C4-2B (cell line): ENCODE measurements around the gene SNAI3.

Experiments used
- H3K27ac ChIP-seq: fragments of 450-650 bp; 2 replicates; pipeline ENCODE4 v1.5.1; 2017
- ZFX ChIP-seq: fragments of 450-650 bp; IDR thresholded peaks from 2 replicates; pipeline ENCODE4 v1.6.1; 2017
- TF ChIP-seq, protein P1 (sequence below): fragments of 450-650 bp; conservative IDR thresholded peaks from 2 replicates; pipeline ENCODE4 v1.5.1; 2017; ENCODE audit warnings: mild to moderate bottlenecking

SNAI3 gene

DNA sequence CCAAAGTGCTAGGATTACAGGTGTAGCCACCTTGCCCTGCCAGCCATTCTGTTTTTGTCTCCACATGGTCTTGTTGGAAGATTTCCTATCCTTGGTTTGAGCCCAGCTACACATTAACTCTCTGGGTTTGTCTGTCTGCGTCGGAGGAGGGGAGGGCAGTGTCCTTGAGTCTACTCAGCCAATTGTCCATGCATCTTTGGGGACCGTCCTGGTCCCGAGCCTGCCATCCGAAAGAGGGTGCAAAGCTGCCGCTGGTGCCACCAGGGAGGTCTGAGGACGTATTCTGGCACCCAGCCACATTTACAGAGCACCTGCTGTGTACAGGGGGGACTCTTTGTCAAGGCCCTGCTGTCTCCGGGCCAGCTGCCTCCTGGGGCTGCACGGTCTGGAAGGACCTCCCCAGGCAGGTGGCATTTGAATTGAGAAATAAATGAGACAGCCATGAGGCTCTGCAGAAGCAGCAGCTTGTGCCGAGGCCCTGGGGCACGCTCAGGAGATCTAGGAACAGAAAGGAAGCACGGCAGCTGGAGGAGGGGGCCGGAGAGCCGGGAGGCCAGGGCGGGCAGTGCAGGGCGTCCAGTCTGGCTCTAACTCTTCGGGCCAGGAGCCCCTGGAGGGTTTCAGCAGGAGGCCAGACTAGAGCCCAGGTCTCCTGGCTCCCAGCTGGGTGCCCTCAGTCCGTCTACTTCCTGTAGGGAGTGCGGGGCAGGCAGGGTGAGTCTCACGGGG, 36.9 kb downstream of the SNAI3 start:
- no peak for TF ChIP-seq ZFX
- TF ChIP-seq, protein P1, sequence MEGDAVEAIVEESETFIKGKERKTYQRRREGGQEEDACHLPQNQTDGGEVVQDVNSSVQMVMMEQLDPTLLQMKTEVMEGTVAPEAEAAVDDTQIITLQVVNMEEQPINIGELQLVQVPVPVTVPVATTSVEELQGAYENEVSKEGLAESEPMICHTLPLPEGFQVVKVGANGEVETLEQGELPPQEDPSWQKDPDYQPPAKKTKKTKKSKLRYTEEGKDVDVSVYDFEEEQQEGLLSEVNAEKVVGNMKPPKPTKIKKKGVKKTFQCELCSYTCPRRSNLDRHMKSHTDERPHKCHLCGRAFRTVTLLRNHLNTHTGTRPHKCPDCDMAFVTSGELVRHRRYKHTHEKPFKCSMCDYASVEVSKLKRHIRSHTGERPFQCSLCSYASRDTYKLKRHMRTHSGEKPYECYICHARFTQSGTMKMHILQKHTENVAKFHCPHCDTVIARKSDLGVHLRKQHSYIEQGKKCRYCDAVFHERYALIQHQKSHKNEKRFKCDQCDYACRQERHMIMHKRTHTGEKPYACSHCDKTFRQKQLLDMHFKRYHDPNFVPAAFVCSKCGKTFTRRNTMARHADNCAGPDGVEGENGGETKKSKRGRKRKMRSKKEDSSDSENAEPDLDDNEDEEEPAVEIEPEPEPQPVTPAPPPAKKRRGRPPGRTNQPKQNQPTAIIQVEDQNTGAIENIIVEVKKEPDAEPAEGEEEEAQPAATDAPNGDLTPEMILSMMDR: no peak
- H3K27ac ChIP-seq: no peak overlapping the region

DNA sequence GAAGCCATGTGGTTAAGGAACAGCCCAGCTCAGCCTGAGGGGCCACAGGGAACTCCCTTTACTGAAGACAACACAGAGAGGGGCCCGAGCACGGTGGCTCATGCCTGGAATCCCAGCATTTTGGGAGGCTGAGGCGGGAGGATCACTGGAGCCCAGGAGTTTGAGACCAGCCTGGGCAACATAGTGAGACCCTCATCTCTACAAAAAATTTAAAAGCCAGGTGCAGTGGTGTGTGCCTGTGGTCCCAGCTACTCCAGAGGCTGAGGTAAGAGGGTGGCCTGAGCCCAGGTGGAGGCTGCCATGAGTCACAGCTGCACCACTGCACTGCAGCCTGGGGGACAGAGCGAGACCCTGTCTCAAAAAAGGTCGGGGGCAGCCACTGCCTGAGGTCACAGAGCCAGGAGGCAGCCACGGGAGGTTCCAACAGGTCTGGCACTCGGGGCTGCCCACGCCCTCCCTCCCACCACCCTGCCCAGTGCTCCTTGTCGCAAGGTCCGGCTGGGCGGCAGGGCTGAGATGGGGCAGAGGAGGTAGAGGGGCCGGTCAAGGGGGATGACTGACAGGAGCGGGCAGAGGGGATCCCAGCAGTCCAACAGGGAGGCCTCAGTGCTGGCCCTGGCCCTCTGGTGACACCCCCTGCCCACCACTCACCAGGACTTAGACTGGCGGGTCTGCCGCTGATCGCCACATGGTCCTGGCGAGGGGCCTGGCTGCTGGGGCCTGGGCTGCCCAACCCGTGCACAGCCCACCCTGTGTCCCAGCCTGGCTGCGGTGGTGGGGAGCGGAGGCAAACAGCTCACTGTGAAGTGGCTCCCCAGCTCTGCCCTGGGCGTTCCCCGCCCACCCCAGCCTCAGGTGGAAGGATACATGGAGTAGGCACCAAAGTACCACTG, 38.9 kb downstream of the SNAI3 start:
- TF ChIP-seq ZFX: no peak
- no peak overlapping the region for H3K27ac ChIP-seq

DNA sequence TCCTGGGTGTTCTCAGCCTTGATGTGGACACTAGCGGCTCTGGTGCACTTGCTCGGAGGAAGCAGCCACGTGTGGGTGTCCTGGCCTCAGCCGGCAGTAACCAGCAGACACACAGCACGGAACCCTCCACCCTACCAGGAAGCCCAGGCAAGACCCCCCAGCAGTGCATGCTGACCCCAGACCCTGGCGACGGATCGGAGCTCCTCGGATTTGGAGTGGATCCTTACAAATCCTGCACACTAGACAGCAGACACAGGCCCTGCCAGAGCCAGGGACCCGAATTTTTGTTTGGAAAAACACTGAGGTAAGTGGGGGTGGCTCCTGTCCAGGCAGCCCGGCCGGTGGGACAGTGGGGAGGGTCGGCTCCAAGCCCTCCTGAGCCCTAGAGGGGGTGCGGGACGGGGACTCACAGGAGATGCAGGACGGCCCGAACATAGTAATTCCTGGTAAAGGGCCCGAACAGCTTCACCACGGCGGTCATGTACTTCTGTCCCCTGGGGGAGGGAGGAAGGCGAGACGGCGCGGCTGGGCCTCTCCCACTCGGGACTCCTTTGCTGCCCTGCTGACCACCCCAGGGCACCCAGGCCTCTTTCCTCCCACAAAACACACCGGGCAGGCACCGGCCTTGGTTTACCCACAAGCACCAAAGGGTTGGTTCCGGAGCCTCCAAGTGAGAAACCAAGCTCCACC, 39.8 kb downstream of the SNAI3 start:
- TF ChIP-seq, protein P1: no peak
- TF ChIP-seq ZFX: no peak
- H3K27ac ChIP-seq: no peak overlapping the region

DNA sequence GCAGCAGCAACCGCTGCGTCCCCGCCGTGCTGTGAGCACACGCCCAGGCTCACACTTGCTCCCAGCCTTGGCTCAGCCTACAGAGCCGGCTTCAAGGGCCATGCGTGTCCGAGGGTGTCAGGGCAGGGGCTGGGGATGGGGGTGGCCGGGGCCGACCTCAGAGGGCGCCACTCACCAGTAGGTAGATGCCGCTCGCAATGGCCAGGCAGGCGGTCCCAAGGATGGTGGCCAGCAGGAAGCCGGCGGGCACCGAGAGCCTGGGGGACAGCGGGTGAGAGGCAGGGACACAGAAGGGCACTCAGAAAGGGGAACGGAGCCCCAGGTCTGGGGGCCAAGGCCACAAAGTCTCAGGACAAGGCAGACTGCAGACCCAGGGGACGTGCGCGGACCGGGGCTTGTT, 40.4 kb downstream of the SNAI3 start:
- TF ChIP-seq, protein P1: no peak
- TF ChIP-seq ZFX: no peak
- no peak overlapping the region for H3K27ac ChIP-seq

DNA sequence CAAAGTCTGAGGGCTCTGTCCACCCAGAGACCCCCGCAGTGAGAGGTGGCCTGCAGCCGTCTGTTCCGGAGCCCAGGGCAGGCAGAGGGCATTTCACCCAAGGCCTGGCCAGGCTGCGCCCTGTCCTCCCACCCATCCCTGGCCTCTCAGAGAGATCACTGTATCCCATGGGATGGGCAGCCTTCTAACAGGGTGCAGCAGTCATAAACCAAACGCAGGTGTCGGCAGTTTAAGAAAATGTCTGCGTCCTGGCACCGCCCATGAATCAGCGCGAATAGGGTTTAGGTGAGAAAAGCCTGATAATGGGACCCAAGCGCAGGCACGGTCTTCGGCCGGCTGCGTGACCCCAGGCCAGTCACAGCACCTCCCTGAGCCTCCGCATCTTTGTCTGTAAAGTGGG, 40.9 kb downstream of the SNAI3 start:
- H3K27ac ChIP-seq: no peak overlapping the region
- TF ChIP-seq, protein P1: no peak
- TF ChIP-seq ZFX: no peak

DNA sequence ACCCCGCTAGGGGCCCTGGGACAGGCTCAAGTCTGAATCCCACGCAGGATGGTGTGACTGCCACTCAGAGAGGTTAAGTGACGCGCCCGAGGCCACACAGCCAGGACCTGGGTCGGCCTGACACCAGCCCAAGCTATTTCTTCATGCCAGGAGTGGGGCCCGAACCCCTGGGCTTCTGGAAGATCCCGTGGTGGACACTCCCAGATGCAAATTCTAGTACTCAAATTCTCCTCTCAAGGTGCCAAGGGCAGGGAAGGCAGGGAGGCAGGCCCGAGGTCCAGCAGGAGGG, 42.7 kb downstream of the SNAI3 start:
- H3K27ac ChIP-seq: no peak overlapping the region
- TF ChIP-seq, protein P1: no peak
- TF ChIP-seq ZFX: no peak

DNA sequence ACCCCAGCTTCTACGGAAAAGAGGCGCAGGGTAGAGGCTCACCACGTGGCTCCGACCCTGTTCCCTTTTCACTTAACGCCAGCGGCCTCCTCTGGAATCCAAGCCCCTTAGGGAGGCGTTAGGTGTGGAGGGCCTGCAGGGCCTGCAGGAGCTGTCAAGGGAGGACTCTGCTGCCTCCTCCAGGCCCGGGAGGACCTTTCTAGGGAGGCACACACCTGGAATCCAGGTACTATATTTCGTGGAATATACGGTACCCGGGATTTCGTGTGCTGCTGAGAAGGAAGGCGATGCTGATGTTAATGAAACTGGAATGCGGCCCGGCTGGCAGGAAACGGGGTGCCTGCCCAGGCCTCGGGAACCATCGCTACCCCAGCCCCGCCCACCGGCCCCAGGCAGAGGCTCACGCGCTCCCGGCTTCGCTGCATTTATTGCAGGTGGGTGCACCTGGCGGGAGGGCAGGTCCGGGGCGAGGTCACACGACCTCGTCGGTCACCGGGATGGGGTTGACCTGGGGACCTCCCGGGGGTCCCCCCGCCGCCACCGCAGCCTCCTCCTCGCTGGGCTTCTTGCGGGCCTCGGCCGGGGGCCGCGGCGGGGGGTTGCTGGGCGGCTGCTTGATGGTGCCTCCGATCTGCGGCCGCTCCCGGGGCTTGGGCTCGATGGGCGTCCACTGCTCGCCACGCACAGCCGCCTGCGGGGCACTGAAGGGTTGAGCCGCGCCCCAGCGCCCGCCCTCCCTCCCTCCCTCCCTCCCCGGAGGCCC, 43.2 kb downstream of the SNAI3 start:
- TF ChIP-seq, protein P1: no peak
- TF ChIP-seq ZFX: no peak

More for the DNA sequence above, 43.2 kb downstream of the SNAI3 start:
- no peak overlapping the region for H3K27ac ChIP-seq
